NCI-H82 treated with DMSO at 0.1 percent for 48 hours (cell line): ENCODE data around the gene CFAP70.
"Not testable (repeated sequence)": the region's sequence is repeated elsewhere in the genome, so short reads cannot be mapped to it uniquely, and the experiment has no call there.

Experiments
- DNase-seq: peaks from one replicate; lab custom pipeline; 2025; ENCODE audit not compliant: unreplicated experiment; lab: John Stamatoyannopoulos, UW

CFAP70 gene

DNA sequence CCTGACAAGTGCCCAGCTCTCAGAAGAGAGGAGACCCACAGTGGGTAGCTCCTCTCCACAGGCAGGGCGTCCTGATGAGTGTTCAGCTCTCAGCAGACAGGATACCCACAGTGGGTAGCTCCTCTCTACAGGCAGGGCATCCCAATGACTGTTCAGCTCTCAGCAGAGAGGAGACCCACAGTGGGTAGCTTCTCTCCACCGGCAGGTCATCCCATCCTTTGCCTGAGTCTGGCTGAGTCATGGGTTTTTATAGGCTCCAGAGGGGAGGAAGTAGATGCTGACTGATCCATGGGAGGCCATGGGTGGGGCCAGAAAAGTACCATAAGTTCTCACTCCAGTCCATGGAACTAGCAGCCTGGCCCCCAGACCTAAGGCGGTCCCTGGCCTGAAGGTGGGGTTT lies 18.5 kb downstream of the CFAP70 start:
- no peak for DNase-seq

DNA sequence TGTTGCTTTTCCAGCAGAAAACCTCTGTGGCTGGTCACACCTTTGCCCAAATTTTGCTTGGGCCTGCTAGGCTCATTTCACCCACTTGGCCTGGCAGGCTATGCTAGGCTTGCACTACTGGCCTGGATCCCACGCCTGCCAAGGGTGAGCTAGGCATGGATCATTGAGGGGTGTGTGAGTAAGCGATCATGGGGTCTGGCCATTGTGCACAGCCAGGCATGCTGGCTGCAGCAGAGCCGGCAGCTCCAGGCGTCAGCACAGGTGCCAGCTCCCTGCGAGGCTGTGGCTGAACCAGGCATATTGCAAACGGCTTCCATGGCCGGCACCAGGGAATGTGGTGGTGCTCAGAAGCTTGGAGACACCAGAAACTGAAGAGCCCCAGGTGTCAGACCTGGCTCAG lies 19.2 kb downstream of the CFAP70 start:
- DNase-seq: no peak

DNA sequence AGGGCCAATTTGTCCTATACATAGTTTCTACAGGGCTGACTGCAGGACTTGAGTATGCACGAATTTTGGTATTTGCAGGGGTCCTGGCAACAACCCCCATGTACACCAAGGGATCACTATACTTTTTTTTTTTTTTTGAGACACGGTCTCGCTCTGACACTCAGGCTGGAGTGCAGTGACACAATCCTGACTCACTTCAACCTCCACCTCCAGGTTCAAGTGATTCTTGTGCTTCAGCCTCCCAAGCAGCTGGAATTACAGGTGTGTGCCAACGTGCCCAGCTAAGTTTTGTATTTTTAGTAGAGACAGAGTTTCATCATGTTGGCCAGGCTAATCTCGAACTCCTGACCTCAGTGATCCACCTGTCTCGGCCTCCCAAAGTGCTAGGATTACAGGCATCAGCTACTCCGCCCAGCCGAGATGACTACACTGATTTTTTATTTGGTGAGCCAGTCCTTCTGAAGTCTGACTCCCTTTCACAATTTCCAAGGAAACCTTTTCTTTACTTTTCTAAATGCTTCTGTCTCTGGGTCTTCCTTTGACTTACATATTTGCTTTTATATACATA lies 19.8 kb downstream of the CFAP70 start:
- no peak for DNase-seq

DNA sequence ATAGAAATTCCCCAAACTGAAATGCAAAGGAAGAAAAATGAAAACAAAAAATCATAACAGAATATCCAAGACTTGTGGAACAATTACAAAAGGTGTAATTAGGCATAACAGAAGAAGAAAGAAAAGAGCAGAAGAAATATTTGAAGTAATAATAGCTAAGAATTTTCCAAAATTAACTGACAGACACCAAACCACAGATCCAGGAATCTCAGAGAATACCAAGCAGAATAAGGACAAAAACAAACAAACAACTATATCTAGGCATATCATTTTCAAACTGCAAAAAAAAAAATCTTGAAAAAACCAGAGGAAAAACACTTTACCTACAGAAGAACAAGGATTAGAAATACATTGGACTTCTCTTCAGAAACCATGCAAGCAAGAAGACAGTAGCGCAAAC lies 25.5 kb downstream of the CFAP70 start:
- DNase-seq: no peak

DNA sequence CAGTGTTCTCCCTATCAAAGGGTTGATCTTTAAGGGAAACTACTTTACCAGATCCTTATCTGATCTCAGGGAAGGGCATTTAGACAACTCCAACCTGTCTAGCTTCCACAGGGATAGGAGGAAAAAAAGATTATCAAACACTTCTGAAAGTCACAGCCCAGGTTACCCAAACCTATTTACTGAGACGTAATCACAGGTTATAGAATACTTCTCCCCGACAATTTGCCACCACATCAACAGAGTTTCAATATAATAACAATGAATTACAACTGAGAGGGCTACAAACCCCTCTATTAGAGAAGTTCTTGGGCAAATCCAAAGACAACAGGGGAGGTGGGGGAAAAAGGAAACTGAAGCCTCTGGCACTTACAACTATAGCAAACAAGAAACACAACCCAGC lies 26.3 kb downstream of the CFAP70 start:
- DNase-seq: no peak

DNA sequence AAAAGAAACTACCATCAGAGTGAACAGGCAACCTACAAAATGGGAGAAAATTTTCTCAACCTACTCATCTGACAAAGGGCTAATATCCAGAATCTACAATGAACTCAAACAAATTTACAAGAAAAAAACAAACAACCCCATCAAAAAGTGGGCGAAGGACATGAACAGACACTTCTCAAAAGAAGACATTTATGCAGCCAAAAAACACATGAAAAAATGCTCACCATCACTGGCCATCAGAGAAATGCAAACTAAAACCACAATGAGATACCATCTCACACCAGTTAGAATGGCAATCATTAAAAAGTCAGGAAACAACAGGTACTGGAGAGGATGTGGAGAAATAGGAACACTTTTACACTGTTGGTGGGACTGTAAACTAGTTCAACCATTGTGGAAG lies 30.1 kb downstream of the CFAP70 start:
- DNase-seq: not testable (repeated sequence)

DNA sequence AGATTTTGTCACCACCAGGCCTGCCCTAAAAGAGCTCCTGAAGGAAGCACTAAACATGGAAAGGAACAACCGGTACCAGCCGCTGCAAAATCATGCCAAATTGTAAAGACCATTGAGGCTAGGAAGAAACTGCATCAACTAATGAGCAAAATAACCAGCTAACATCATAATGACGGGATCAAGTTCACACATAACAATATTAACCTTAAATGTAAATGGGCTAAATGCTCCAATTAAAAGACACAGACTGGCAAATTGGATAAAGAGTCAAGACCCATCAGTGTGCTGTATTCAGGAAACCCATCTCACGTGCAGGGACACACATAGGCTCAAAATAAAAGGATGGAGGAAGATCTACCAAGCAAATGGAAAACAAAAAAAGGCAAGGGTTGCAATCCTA lies 33.4 kb downstream of the CFAP70 start:
- DNase-seq: not testable (repeated sequence)

DNA sequence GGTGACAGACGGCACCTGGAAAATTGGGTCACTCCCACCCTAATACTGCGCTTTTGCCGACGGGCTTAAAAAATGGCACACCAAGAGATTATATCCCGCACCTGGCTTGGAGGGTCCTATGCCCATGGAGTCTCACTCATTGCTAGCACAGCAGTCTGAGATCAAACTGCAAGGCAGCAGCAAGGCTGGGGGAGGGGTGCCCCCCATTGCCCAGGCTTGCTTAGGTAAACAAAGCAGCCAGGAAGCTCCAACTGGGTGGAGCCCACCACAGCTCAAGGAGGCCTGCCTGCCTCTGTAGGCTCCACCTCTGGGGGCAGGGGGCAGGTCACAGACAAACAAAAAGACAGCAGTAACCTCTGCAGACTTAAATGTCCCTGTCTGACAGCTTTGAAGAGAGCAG lies 35.1 kb downstream of the CFAP70 start:
- not testable (repeated sequence) for DNase-seq

DNA sequence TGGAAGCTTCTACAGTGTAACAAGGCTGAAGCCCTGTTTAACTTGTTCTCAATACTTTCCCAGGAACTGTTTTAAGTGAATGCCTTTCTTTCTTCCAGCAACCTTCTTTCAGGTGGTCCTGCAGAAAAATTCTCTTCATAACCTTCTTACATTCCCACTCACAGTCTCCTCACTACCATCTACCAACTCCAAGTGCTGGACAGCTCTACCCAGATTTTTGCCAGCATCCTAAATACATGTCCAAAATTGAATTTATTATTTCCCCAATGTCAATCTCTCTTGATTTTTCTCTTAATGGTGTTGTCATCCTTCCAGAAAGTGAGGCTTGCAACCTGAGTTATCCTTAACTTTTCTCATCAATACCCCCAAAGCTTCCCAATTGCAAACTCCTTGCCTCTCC lies 48.2 kb downstream of the CFAP70 start:
- DNase-seq: no peak

DNA sequence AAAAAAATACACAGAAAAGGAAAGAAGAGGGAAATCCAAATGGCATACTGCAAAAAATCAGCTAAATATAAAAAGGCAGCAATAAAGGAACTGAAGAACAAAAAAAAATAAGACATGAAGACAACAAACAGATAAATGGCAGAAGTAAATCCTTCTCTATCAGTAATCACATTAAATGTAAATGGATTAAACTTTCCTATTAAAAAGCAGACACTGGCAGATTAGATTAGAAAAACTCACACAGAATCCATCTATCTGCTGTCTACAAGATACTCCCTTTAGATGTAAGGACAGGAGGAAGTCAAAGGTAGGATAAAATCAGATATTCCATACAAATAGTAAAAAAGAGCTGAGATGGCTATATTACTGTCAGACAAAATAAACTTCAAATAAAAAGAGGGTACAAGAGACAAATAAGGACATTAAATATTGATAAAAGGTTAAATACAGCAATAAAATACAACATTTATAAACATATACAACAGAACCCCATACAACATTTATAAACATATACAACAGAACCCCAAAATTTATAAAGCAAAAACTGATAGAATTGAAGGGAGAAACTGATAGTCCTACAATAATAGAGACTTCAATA lies 51.4 kb downstream of the CFAP70 start:
- no peak for DNase-seq

DNA sequence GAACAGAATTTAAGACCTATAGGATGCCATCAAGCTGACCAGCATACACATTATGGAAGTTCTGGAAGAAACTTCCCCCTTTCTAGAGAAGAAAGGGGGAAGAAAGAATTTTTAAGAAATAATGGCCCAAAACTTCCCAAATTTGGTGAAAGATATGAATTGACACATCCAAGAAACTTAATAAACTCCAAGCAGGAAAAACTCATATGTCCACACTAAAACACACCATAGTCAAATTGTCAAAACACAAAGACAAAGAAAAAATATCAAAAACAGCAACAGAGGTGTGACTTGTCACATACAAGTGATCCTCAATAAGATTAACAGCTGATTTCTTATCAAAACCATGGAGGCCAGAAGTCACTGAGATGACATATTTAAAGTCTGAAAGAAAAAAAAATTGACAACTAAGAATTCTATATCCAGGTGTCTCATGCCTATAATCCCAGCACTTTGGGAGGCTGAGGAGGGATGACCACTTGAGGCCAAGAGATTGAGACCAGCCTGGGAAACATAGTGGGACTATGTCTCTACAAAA lies 52.4 kb downstream of the CFAP70 start:
- no peak for DNase-seq

DNA sequence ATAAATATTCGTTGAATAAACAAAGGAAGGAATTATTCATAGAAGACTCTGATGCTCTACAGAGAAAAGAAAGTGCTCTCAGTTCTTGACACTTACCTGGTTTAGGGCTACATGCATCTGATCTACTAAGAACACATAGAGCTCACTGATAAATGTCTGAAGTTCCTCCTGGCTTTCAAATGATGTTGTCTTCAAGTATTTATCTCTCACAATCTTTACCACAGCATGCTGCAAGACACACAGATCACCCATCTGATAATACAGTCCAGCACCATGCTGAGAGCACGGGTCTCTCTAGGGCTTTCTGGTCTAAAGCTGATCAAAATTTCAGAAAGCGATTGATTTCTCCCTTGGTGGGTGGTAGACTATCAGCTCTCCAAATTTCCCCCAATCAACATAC lies 61.7 kb downstream of the CFAP70 start:
- DNase-seq: no peak

DNA sequence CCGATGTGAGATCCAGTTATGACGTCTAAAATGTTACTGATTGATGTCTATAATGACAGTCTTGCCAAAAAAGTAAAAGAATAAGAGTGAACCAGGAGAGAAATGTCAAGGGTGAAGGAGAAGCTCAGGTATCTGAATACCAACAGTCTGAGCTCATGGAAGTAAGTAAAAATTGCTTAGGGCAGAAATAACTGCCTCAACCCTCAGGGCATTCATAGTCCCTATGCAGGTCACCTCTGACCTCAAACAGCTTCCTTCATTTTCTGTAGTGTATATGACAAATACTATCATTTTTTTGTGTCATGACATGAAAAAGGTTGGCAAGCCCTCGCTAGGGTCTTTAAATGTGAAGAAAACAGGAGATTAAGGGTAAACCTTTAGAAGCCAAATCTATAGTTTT lies 65.2 kb downstream of the CFAP70 start:
- no peak for DNase-seq

DNA sequence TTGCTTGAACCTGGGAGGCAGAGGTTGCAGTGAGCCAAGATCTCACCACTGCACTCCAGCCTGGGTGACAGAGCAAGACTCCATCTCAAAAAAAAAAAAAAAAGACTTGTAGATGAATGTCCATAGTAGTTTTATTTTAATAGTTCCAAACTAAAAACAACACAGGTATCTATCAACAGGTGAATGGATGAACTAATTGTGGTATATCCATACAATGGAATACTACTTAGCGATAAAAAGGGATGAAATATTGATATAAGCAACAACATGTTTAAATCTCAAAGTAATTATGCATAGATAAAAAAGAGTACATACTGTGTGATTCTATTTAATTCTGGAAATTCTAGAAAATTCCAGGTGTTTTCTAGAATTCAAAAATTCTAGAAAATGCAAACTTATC lies 68.7 kb downstream of the CFAP70 start:
- no peak for DNase-seq

DNA sequence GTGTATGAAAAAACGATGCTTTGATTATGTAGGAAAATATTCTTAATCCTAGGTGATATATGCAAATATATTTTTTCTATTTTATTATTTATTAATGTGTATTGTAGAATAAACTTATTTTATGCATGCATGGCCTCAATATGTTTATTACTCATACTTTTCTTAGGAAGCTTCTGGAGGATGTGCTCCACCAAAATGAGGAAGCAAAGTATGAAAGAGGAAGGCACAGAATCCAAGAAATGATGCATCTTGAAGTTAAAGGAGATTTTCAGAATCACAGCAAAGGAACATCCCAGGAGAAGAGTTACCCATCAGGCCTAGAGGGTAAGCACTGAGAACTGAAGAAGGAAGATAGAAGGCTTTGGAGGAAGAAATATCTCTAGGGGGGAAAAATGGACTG lies 71.2 kb downstream of the CFAP70 start:
- DNase-seq: no peak

DNA sequence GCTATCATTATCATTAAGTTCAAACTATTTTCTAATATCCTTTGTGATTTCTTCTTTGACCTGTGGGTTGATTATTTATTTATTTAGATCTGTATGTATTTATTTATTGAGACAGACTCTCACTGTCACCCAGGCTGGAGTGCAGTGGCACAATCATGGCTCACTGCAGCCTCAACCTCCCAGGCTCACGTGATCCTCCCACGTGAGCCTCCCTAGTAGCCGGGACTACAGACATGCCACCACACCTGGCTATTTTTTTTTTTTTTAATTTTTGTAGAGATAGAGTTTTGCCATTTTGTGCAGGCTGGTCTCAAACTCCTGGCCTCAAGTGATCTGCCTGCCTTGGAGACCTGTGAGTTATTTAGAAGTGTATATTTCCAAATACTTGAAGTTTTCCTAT lies 77.6 kb downstream of the CFAP70 start:
- DNase-seq: no peak

DNA sequence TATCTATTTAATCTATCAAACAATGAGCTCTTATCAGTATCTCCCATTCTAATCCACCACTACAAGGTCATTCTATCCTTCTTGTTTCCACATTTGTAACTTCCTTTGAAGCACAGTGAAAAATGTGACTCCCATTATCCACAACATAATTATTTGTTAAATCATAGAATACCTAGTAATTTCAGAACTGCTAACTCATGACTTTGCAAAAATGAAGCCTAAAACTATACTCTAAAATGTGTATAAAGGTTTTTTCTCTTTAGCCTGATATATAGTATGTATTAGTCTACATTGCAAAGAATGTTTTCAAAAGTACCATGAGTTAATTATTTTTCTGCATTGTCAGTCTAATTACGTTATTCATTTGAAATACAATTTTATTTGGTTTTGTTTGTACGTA lies 94.2 kb downstream of the CFAP70 start:
- DNase-seq: no peak

DNA sequence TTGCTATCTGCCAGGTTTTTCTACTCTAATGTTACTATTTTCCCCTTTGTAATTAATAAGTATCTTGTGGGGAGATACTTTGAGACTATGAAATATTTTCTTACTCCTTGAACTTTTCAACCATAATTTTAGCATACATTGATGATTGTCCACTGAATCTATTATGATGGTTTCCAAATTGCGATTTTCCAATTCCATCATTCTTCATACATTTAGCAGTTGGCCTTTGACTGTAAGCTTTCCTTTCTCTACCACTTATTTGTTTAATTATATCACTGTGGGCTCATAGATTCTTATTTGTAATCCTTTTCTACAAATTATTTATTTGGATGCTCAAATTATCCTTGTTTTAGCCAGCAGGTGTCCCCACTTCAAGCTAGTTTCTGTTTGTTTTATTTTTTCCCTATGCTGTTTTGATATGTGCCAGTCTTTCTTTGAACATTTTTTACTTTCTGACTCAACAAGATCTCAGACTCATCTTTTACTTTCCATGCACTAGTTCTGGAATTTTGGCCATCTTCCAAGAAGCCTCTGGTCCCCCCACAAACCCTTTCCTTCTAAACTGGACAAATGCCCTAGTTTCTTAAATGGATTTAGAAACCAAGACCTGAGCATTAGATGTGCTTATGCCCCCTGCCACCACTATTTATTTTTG lies 94.8 kb downstream of the CFAP70 start:
- no peak for DNase-seq

DNA sequence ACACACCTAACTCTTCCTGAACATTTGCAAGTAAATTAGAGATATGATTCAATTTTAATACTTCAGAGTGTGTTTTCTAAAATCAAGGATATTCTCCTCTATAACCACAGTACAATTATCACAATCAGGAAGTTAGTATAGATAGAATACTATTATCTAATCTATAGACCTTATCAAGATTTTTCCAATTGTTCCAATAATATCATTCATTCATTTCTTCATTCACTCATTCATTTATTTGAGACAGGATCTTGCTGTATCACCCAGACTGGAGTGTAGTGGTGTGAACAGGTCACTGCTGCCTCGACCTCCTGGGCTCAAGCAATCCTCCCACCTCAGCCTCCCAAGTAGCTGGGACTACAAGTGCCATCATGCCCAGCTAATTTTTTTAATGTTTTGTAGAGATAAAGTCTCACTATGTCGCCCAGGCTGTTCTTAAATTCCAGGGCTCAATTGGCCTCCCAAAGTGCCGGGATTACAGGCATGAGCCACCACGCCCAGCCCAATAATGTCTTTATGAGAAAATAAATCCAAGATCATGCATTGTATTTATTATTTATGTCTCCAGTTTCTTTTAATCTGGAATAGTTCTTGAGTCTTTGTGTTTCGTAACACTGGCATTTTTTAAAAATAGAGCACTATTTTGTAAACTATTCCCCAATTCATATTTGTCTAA lies 95.6 kb downstream of the CFAP70 start:
- DNase-seq: no peak

DNA sequence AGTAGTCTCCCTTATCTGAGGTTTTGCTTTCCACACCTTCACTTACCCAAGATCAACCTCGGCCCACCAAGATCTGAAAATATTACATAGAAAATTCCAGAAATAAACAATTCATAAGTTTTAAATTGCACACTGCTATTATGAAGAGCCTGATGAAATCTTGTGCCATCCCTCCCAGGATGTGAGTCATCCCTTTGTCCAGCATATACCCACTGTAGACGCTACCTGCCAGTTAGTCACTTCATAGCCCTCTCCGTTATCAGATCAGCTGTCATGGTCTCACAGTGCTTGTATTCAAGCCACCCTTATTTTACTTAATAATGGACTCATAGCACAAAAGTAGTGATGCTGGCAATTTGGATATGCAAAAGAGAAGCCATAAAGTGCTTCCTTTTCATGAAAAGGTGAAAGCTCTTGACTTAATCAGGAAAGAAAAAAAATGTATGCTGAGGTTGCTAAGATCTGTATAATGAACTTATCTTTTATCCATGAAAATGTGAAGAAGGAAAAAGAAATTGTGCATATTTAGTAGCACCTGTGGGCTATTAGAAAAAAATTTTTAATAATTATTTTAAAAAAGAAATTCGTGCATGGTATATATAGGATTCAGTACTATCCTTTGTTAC lies 96.4 kb downstream of the CFAP70 start:
- DNase-seq: no peak

DNA sequence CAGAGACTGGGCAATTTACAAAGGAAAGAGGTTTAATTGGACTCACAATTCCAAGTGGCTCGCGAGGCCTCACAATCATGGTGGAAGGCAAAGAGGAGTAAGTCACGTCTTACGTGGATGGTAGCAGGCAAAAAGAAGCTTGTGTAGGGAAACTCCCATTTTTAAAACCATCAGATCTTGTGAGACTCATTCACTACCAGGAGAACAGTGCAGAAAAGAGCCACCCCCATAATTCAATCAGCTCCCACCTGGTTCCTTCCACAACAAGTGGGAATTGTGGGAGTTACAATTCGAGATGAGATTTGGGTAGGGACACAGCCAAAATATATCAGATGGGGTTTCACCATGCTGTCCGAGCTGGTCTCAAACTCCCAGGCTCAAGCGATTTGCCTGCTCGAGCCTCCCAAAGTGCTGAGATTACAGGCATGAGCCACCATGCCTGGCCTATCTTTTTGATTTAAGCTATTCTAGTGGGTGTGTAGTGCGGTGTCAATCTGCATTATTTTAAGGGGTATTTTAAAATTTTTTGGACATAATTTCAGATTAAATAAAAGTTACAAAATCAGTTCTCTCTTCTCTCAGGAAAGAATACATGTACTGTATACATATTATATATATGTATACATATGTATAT lies 97.2 kb downstream of the CFAP70 start:
- no peak for DNase-seq
